ENCODE data around the gene CCDC30. TPM values are rescaled to one million over a fixed set of nuclear protein-coding genes. Genes with fewer than 3 reads are reported as not detected.

The CCDC30 gene
- total and polyA plus RNA-seq, 9 of the 15 experiments (the other 6 are each of a cell fraction or from before 2014, with no cell fraction given) = 0.05 to 0.91 (median 0.24) TPM

GRCh38 chr1:42456010-42456753 lies 6.9 kb upstream of the CCDC30 start, which contains the start of the genes PPCS and ZMYND12 (continued):
- no peak for TF ChIP-seq MED1 (CRISPR knock-in tag; IDR thresholded peaks at IDR 0.05; ENCODE audit: borderline replicate concordance)
- no peak for TF ChIP-seq TCFL5 (CRISPR knock-in tag; conservative IDR thresholded peaks at IDR 0.05)
- TF ChIP-seq ZNF384 (IDR thresholded peaks at IDR 0.05; ENCODE audit: low read depth, low read length) = no peak
- no peak for TF ChIP-seq TEAD2 (tag; IDR thresholded peaks at IDR 0.05)
- no peak for TF ChIP-seq NKRF (IDR thresholded peaks at IDR 0.05; ENCODE audit: borderline replicate concordance)
- no peak for TF ChIP-seq TCF7L2 (IDR thresholded peaks at IDR 0.05; ENCODE audit: low read depth, low read length)
- TF ChIP-seq ZNF277 (CRISPR knock-in tag; IDR thresholded peaks at IDR 0.05; ENCODE audit: borderline replicate concordance) = no peak
- no peak for TF ChIP-seq ZNF696 (CRISPR knock-in tag; conservative IDR thresholded peaks at IDR 0.05)
- TF ChIP-seq MXI1 (IDR thresholded peaks at IDR 0.05; ENCODE audit: low read depth, low read length) = no peak
- TF ChIP-seq ZNF668 (CRISPR knock-in tag; IDR thresholded peaks at IDR 0.05) = no peak
